ENCODE measurements around the gene GNL3. TPM values are rescaled to one million over a fixed set of nuclear protein-coding genes. Genes with fewer than 3 reads are reported as not detected.
A peak's percentile ranks its signal among the peaks of the same experiment; 100 is the strongest.

The GNL3 gene
- total and polyA plus RNA-seq, 2 of the 8 experiments (the other 6 are each of a cell fraction or from before 2014, with no cell fraction given) = 45.5 to 184 TPM

- CTCF ChIA-PET (ENCODE audit: partially characterized antibody) = no interaction called here
- TF ChIP-seq GABPA (IDR thresholded peaks at IDR 0.05; ENCODE audit: borderline replicate concordance, insufficient read depth, low read length) = no peak
- no peak for TF ChIP-seq SIN3A (conservative IDR thresholded peaks at IDR 0.05 in 1 of 2, IDR thresholded peaks at IDR 0.05 in 1 of 2; ENCODE audit: low read depth in 1 of 2, low read length in 2 of 2)
- no peak for TF ChIP-seq CREB1 (IDR thresholded peaks at IDR 0.05)
- no peak for TF ChIP-seq TEAD4 (IDR thresholded peaks at IDR 0.05; ENCODE audit: low read depth, low read length)
- no peak for TF ChIP-seq RAD21 (IDR thresholded peaks at IDR 0.05 in 1 of 2, conservative IDR thresholded peaks at IDR 0.05 in 1 of 2; ENCODE audit: low read depth in 2 of 2, low read length in 2 of 2)
Observed at GRCh38 chr3:52733256-52733891, 47.5 kb downstream of the GNL3 start.

More at GRCh38 chr3:52733256-52733891, 47.5 kb downstream of the GNL3 start:
- Histone ChIP-seq H3K4me2 (ENCODE audit: insufficient read depth in 1 of 2, low read depth in 2 of 2, low read length in 2 of 2) (no peak overlapping the region), H3K79me2 (ENCODE audit: control insufficient read depth in 1 of 2, insufficient read depth in 2 of 2, low read length in 2 of 2) (no peaks in the 10 kb centered on the region), H3K14ac (ENCODE audit: insufficient read length) (no peak overlapping the region), H2AFZ (ENCODE audit: low read length) (no peak overlapping the region), H3K23me2 (ENCODE audit: low read depth, low read length) (no peaks in the 10 kb centered on the region), H3K4ac (replicated peaks; ENCODE audit: insufficient read length, low read depth, low read length) (no peak overlapping the region), H3K4me1 (replicated peaks in 1 of 4; ENCODE audit: control insufficient read depth in 3 of 4, insufficient read depth in 4 of 4, low read length in 3 of 4) (no peaks in the 10 kb centered on the region), H4K5ac (ENCODE audit: insufficient read length, low read depth, low read length) (no peak overlapping the region), H3K9ac (replicated peaks in 1 of 4; ENCODE audit: extremely low read depth in 1 of 4, low read depth in 3 of 4, low read length in 3 of 4) (no peak overlapping the region), H3K79me1 (ENCODE audit: low read depth, low read length) (no peaks in the 10 kb centered on the region), H3K36me3 (ENCODE audit: control insufficient read depth in 2 of 4, insufficient read depth in 4 of 4, low read length in 3 of 4) (peaks cover 2 to 47% (median 30%) of the 10 kb centered on the region in 4 experiments; a peak in 6 of 8 replicates), H2BK20ac (ENCODE audit: low read length) (no peak overlapping the region), H3K23ac (ENCODE audit: insufficient read length) (no peak overlapping the region), H2BK12ac (ENCODE audit: low read depth, low read length) (no peak overlapping the region), H3K4me3 (ENCODE audit: extremely low read depth in 1 of 4, insufficient read depth in 2 of 4, low read depth in 3 of 4, low read length in 4 of 4) (no peak overlapping the region), H3K27ac (ENCODE audit: low read depth, low read length) (no peak overlapping the region), H3K18ac (ENCODE audit: extremely low read depth, low read length) (no peak overlapping the region), H4K91ac (replicated peaks; ENCODE audit: insufficient read length, low read length) (no peak overlapping the region), H3K9me3 (ENCODE audit: insufficient read depth in 2 of 2, low read depth in 1 of 2, low read length in 1 of 2) (no peaks in the 10 kb centered on the region), H2BK120ac (replicated peaks; ENCODE audit: low read depth, low read length) (no peak overlapping the region), H4K20me1 (replicated peaks in 1 of 2; ENCODE audit: control insufficient read depth in 1 of 2, insufficient read depth in 2 of 2, low read length in 2 of 2) (no peaks in the 10 kb centered on the region), H2BK15ac (ENCODE audit: low read length) (no peak overlapping the region), H4K8ac (ENCODE audit: extremely low read depth, insufficient read depth, low read length) (no peak overlapping the region), H3K27me3 (replicated peaks in 1 of 4; ENCODE audit: control insufficient read depth in 3 of 4, extremely low read depth in 1 of 4, insufficient read depth in 3 of 4, low read length in 3 of 4) (no peaks in the 10 kb centered on the region), H2BK5ac (ENCODE audit: low read depth, low read length) (no peak overlapping the region), H3K56ac (replicated peaks; ENCODE audit: insufficient read length, low read depth, low read length) (no peak overlapping the region), H2AK5ac (ENCODE audit: low read depth, low read length) (no peak overlapping the region)
- FAIRE-seq (peak; percentile 45), DNase-seq (ENCODE audit: low read depth in 1 of 2, low spot score in 2 of 2) (no peak)
- POLR2A ChIA-PET (ENCODE audit: partially characterized antibody) = no interaction called here
- WGBS, 2 experiments (ENCODE audit: extremely low coverage in 1 of 2, insufficient coverage in 1 of 2, insufficient read length in 1 of 2, insufficient replicate concordance in 2 of 2, low coverage in 1 of 2, low lambda C conversion rate in 2 of 2, missing lambda C conversion rate in 1 of 2) = 82% methylated on average over 10 of the region's 10 CpGs; no CpG with 5 or more reads in 1 of the 2 experiments

Measured in H1 (cell line).